ENCODE results near the gene FBXO8. TPM values are rescaled to one million over a fixed set of nuclear protein-coding genes. Genes with fewer than 3 reads are reported as not detected.

The FBXO8 gene
- total RNA-seq, 1 experiment from 2014 or later, result 7.5 TPM

- Mint-ChIP-seq H3K27me3 (ENCODE audit: low read depth) (no peaks in the 10 kb centered on the region), H3K27ac (no peak overlapping the region), H3K4me1 (no peaks in the 10 kb centered on the region), H3K4me3 (no peak overlapping the region), H3K9me3 (no peaks in the 10 kb centered on the region), H3K36me3 (no peaks in the 10 kb centered on the region)
- CTCF ChIA-PET, result no interaction called here
- POLR2A ChIA-PET, result interaction anchor here (0.6 kb wide), 1 partner anchor 21 kb away, joined by 8 read pairs; no protein-coding TSS in a partner anchor
- DNase-seq (ENCODE audit: low spot score), result no peak
- ATAC-seq, result no peak
- no peak for TF ChIP-seq USF2 (CRISPR knock-in tag; IDR thresholded peaks at IDR 0.05)
- TF ChIP-seq ZNF219 (CRISPR knock-in tag; IDR thresholded peaks at IDR 0.05; ENCODE audit: borderline replicate concordance), result no peak
- no peak for TF ChIP-seq ZNF317 (CRISPR knock-in tag; IDR thresholded peaks at IDR 0.05; ENCODE audit: borderline replicate concordance, low read depth)
- TF ChIP-seq SMAD3 (CRISPR knock-in tag; IDR thresholded peaks at IDR 0.05; ENCODE audit: borderline replicate concordance), result no peak
- no peak for TF ChIP-seq USF1 (CRISPR knock-in tag; IDR thresholded peaks at IDR 0.05)
- no peak for TF ChIP-seq ZNF423 (CRISPR knock-in tag; IDR thresholded peaks at IDR 0.05)
- no peak for TF ChIP-seq HMGXB4 (CRISPR knock-in tag; IDR thresholded peaks at IDR 0.05)
- TF ChIP-seq CDX4 (CRISPR knock-in tag; IDR thresholded peaks at IDR 0.05; ENCODE audit: borderline replicate concordance), result no peak
- TF ChIP-seq CREB1 (CRISPR knock-in tag; IDR thresholded peaks at IDR 0.05), result no peak
Measured at GRCh38 chr4:174255786-174256185, 27.7 kb downstream of the FBXO8 start.

GRCh38 chr4:174255374-174255773 is 28.1 kb downstream of the FBXO8 start:
- Mint-ChIP-seq H3K9me3 (no peaks in the 10 kb centered on the region), H3K36me3 (no peaks in the 10 kb centered on the region), H3K27me3 (ENCODE audit: low read depth) (no peaks in the 10 kb centered on the region), H3K4me3 (no peak overlapping the region), H3K27ac (no peak overlapping the region), H3K4me1 (no peaks in the 10 kb centered on the region)
- no peak for TF ChIP-seq CBFB (CRISPR knock-in tag; IDR thresholded peaks at IDR 0.05; ENCODE audit: low read depth)
- no peak for TF ChIP-seq FOXK1 (CRISPR knock-in tag; IDR thresholded peaks at IDR 0.05)
- TF ChIP-seq CTCF (IDR thresholded peaks at IDR 0.05), result no peak
- TF ChIP-seq ATF2 (CRISPR knock-in tag; IDR thresholded peaks at IDR 0.05; ENCODE audit: borderline replicate concordance, low read depth), result no peak
- TF ChIP-seq ZNF671 (CRISPR knock-in tag; IDR thresholded peaks at IDR 0.05), result no peak
- no peak for TF ChIP-seq NR3C1 (CRISPR knock-in tag; conservative IDR thresholded peaks at IDR 0.05; ENCODE audit: low read depth)
- TF ChIP-seq ZSCAN18 (CRISPR knock-in tag; IDR thresholded peaks at IDR 0.05), result no peak
- TF ChIP-seq JAZF1 (CRISPR knock-in tag; IDR thresholded peaks at IDR 0.05), result no peak
- no peak for TF ChIP-seq NFATC4 (CRISPR knock-in tag; IDR thresholded peaks at IDR 0.05)
- no peak for TF ChIP-seq MAX (CRISPR knock-in tag; IDR thresholded peaks at IDR 0.05)
- no peak for TF ChIP-seq RORB (CRISPR knock-in tag; IDR thresholded peaks at IDR 0.05)
- TF ChIP-seq SMAD3 (CRISPR knock-in tag; IDR thresholded peaks at IDR 0.05; ENCODE audit: borderline replicate concordance), result no peak
- no peak for TF ChIP-seq SMAD4 (CRISPR knock-in tag; IDR thresholded peaks at IDR 0.05)
- TF ChIP-seq ZNF219 (CRISPR knock-in tag; IDR thresholded peaks at IDR 0.05; ENCODE audit: borderline replicate concordance), result no peak
- no peak for TF ChIP-seq E2F1 (CRISPR knock-in tag; IDR thresholded peaks at IDR 0.05)
- no peak for TF ChIP-seq ZNF425 (CRISPR knock-in tag; conservative IDR thresholded peaks at IDR 0.05)
- ChIA-PET POLR2A (interaction anchor here (0.6 kb wide), 1 partner anchor 21 kb away, joined by 8 read pairs; no protein-coding TSS in a partner anchor), CTCF (no interaction called here)
- ATAC-seq (no peak), DNase-seq (ENCODE audit: low spot score) (no peak)

All from WTC11 (cell line).